Measurements from ENCODE around the gene CCDC141.
"Not testable (repeated sequence)": the region's sequence is repeated elsewhere in the genome, so short reads cannot be mapped to it uniquely, and the experiment has no call there.

Gene CCDC141

DNA sequence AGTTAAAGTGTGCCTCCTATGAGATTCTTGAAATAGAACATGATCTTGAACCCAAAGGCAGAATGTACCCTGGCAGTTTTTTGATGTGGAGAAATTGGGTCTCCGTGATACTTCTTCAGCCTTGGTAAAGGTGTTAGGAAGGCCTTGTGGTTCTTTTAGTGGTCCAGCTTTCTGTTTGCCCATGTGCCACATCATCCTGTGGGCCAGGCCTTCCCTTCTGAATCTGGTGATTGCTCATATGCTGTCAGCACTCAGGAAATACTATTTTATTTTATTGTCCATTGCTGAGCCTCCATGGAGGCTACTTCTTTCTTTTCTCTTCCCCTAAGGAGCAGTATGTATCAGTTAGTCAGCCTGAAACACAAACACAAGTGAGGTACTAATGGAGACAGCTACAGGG is 52.9 kb downstream of the CCDC141 start:
- no peak overlapping the region for H3K4me2 ChIP-seq (ENCODE audit: insufficient read depth, low read length)
- DNase-seq = no peak
- no peak overlapping the region for H3K9ac ChIP-seq (ENCODE audit: low read depth, low read length)
- H3K9me3 ChIP-seq (ENCODE audit: insufficient read depth, low read length, severe bottlenecking) = peaks cover 7% of the 10 kb centered on the region
- ATAC-seq (ENCODE audit: insufficient read depth, low read depth) = no peak; the same call in 2 of the 3 replicates
- H4K20me1 ChIP-seq (ENCODE audit: insufficient read depth, low read length) = no peaks in the 10 kb centered on the region
- H3K4me1 ChIP-seq (ENCODE audit: insufficient read depth, low read length) = no peaks in the 10 kb centered on the region
- H3K4me3 ChIP-seq (ENCODE audit: low read depth in 1 of 2, low read length in 2 of 2) = no peak overlapping the region
- no peaks in the 10 kb centered on the region for H3K79me2 ChIP-seq (ENCODE audit: insufficient read depth, low read length)
- H3K27me3 ChIP-seq (ENCODE audit: insufficient read depth, low read length, poor library complexity) = no peaks in the 10 kb centered on the region
- no peaks in the 10 kb centered on the region for H3K36me3 ChIP-seq (ENCODE audit: insufficient read depth, low read length)
- H3K27ac ChIP-seq (ENCODE audit: low read length) = no peak overlapping the region
- H2AFZ ChIP-seq (ENCODE audit: low read depth, low read length) = no peak overlapping the region
- TF ChIP-seq EZH2 (IDR thresholded peaks at IDR 0.05; ENCODE audit: borderline replicate concordance, low read depth, low read length, severe bottlenecking) = no peak
- TF ChIP-seq, protein P1, sequence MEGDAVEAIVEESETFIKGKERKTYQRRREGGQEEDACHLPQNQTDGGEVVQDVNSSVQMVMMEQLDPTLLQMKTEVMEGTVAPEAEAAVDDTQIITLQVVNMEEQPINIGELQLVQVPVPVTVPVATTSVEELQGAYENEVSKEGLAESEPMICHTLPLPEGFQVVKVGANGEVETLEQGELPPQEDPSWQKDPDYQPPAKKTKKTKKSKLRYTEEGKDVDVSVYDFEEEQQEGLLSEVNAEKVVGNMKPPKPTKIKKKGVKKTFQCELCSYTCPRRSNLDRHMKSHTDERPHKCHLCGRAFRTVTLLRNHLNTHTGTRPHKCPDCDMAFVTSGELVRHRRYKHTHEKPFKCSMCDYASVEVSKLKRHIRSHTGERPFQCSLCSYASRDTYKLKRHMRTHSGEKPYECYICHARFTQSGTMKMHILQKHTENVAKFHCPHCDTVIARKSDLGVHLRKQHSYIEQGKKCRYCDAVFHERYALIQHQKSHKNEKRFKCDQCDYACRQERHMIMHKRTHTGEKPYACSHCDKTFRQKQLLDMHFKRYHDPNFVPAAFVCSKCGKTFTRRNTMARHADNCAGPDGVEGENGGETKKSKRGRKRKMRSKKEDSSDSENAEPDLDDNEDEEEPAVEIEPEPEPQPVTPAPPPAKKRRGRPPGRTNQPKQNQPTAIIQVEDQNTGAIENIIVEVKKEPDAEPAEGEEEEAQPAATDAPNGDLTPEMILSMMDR (IDR thresholded peaks at IDR 0.05; ENCODE audit: borderline replicate concordance, extremely low read depth, low read length, poor library complexity, severe bottlenecking) = no peak

DNA sequence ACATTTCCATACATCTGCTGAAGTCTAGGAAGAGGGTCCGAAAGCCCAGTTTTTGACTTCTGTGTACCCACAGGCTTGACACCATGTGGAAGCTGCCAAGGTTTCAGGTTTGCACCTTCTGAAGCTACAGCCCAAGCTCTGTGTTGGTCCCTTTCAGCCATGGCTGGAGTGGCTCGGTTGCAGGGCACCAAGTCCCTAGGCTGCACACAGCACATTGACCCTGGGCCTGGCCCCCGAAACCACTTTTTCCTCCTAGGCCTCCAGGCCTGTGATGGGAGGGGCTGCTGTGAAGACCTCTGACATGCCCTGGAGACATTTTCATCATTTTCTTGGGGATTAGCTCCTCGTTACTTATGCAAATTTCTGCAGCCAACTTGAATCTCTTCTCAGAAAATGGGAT is 55.7 kb downstream of the CCDC141 start:
- H3K9me3 ChIP-seq (ENCODE audit: insufficient read depth, low read length, severe bottlenecking) = peaks cover 7% of the 10 kb centered on the region
- H3K9ac ChIP-seq (ENCODE audit: low read depth, low read length) = no peak overlapping the region
- no peaks in the 10 kb centered on the region for H4K20me1 ChIP-seq (ENCODE audit: insufficient read depth, low read length)
- H3K4me2 ChIP-seq (ENCODE audit: insufficient read depth, low read length) = no peak overlapping the region
- no peaks in the 10 kb centered on the region for H3K36me3 ChIP-seq (ENCODE audit: insufficient read depth, low read length)
- no peak overlapping the region for H3K27ac ChIP-seq (ENCODE audit: low read length)
- H3K4me1 ChIP-seq (ENCODE audit: insufficient read depth, low read length) = no peaks in the 10 kb centered on the region
- H3K79me2 ChIP-seq (ENCODE audit: insufficient read depth, low read length) = no peaks in the 10 kb centered on the region
- no peaks in the 10 kb centered on the region for H3K27me3 ChIP-seq (ENCODE audit: insufficient read depth, low read length, poor library complexity)
- H3K4me3 ChIP-seq (ENCODE audit: low read depth in 1 of 2, low read length in 2 of 2) = no peak overlapping the region
- no peak for TF ChIP-seq EZH2 (IDR thresholded peaks at IDR 0.05; ENCODE audit: borderline replicate concordance, low read depth, low read length, severe bottlenecking)
- TF ChIP-seq, protein P1 (IDR thresholded peaks at IDR 0.05; ENCODE audit: borderline replicate concordance, extremely low read depth, low read length, poor library complexity, severe bottlenecking) = no peak
- H2AFZ ChIP-seq (ENCODE audit: low read depth, low read length) = no peak overlapping the region
- no peak for DNase-seq
- no peak for ATAC-seq (ENCODE audit: insufficient read depth, low read depth)

DNA sequence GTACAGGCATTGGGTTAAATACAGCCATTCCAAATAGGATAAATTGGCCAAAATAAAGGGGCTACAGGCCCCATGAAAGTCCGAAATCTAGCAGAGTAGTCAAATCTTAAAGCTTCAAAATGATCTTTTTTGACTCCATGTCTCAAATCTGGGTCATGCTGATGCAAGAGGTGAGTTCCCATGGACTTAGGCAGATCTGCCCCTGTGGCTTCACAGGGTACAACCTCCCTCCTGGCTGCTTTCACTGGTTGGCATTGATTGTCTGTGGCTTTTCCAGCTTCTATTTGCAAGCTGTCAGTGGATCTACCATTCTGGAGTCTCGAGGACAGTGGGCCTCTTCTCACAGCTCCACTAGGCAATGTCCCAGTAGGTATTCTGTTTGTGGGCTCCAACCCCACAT is 56.1 kb downstream of the CCDC141 start:
- Histone ChIP-seq H3K9ac (ENCODE audit: low read depth, low read length) (no peak overlapping the region), H3K27ac (ENCODE audit: low read length) (no peak overlapping the region), H3K36me3 (ENCODE audit: insufficient read depth, low read length) (no peaks in the 10 kb centered on the region), H3K4me2 (ENCODE audit: insufficient read depth, low read length) (no peak overlapping the region), H3K9me3 (ENCODE audit: insufficient read depth, low read length, severe bottlenecking) (peaks cover 7% of the 10 kb centered on the region), H3K4me3 (ENCODE audit: low read depth in 1 of 2, low read length in 2 of 2) (no peak overlapping the region), H3K27me3 (ENCODE audit: insufficient read depth, low read length, poor library complexity) (no peaks in the 10 kb centered on the region), H2AFZ (ENCODE audit: low read depth, low read length) (no peak overlapping the region), H3K79me2 (ENCODE audit: insufficient read depth, low read length) (no peaks in the 10 kb centered on the region), H4K20me1 (ENCODE audit: insufficient read depth, low read length) (no peaks in the 10 kb centered on the region), H3K4me1 (ENCODE audit: insufficient read depth, low read length) (no peaks in the 10 kb centered on the region)
- TF ChIP-seq EZH2 (IDR thresholded peaks at IDR 0.05; ENCODE audit: borderline replicate concordance, low read depth, low read length, severe bottlenecking) = no peak
- TF ChIP-seq, protein P1 (IDR thresholded peaks at IDR 0.05; ENCODE audit: borderline replicate concordance, extremely low read depth, low read length, poor library complexity, severe bottlenecking) = no peak
- DNase-seq (no peak), ATAC-seq (ENCODE audit: insufficient read depth, low read depth) (no peak)

DNA sequence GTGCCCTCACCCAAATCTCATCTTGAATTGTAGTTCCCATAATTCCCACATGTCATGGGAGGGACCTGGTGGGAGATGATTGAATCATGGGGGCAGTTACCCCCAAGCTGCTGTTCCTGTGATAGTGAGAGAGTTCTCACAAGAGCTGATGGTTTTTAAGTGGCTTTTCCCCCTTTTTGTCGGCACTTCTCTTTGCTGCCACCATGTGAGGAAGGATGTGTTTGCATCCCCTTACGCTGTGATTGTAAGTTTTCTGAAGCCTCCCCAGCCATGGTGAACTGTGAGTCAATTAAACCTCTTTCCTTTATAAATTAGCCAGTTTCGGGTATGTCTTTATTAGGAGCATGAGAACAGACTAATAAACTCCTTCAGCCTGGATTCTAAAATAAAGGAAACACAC is 57.2 kb downstream of the CCDC141 start:
- H4K20me1 ChIP-seq (ENCODE audit: insufficient read depth, low read length); H3K4me1 ChIP-seq (ENCODE audit: insufficient read depth, low read length); H3K4me2 ChIP-seq (ENCODE audit: insufficient read depth, low read length); DNase-seq; H3K79me2 ChIP-seq (ENCODE audit: insufficient read depth, low read length); H3K9me3 ChIP-seq (ENCODE audit: insufficient read depth, low read length, severe bottlenecking); H2AFZ ChIP-seq (ENCODE audit: low read depth, low read length); H3K36me3 ChIP-seq (ENCODE audit: insufficient read depth, low read length); H3K4me3 ChIP-seq (ENCODE audit: low read depth in 1 of 2, low read length in 2 of 2); H3K27me3 ChIP-seq (ENCODE audit: insufficient read depth, low read length, poor library complexity); H3K27ac ChIP-seq (ENCODE audit: low read length); H3K9ac ChIP-seq (ENCODE audit: low read depth, low read length); ATAC-seq (ENCODE audit: insufficient read depth, low read depth): not testable (repeated sequence)
